Activated T-cell treated with anti-CD3 and anti-CD28 coated beads, Interleukin-2, amount 50 U/mL, for 1 hour (primary cell): ENCODE results near the gene NAA40.

Experiments
- DNase-seq: peaks from one replicate; pipeline ENCODE4 v3.0.0-alpha.2; 2020

Gene NAA40

GRCh38 chr11:63938479-63939396 is at the start of gene NAA40:
NAA40 (plus strand) TSS chr11:63939002; CDS start chr11:63939097, 95 bp downstream.
- DNase-seq = peak; percentile 90

- DNase-seq = no peak
These were observed 49.5 kb upstream of the NAA40 start for GRCh38 chr11:63889344-63889743.

GRCh38 chr11:63890368-63890767 is 48.4 kb upstream of the NAA40 start:
- no peak for DNase-seq

GRCh38 chr11:63892228-63892627 is 46.6 kb upstream of the NAA40 start:
- DNase-seq = no peak

- no peak for DNase-seq
These were observed 45.4 kb upstream of the NAA40 start for GRCh38 chr11:63893355-63893754.

GRCh38 chr11:63896071-63896470 is 42.7 kb upstream of the NAA40 start:
- DNase-seq = no peak

GRCh38 chr11:63897459-63898146 is 41.2 kb upstream of the NAA40 start:
- DNase-seq = no peak

- DNase-seq = no peak
These were observed 37.1 kb upstream of the NAA40 start for GRCh38 chr11:63901660-63902059.

GRCh38 chr11:63903884-63904283 is 34.9 kb upstream of the NAA40 start:
- DNase-seq = no peak

GRCh38 chr11:63904743-63905142 is 34.1 kb upstream of the NAA40 start:
- no peak for DNase-seq

- DNase-seq = no peak
These were observed 33.6 kb upstream of the NAA40 start for GRCh38 chr11:63905179-63905578.

GRCh38 chr11:63906087-63906486 is 32.7 kb upstream of the NAA40 start:
- no peak for DNase-seq

GRCh38 chr11:63906585-63906984 is 32.2 kb upstream of the NAA40 start:
- DNase-seq = peak; percentile 66

GRCh38 chr11:63907063-63907462 is 31.7 kb upstream of the NAA40 start:
- DNase-seq = no peak

GRCh38 chr11:63907808-63908530 is 30.8 kb upstream of the NAA40 start:
- DNase-seq = no peak

- no peak for DNase-seq
These were observed 30.0 kb upstream of the NAA40 start for GRCh38 chr11:63908631-63909401.

GRCh38 chr11:63909591-63910506 is 29.0 kb upstream of the NAA40 start:
- no peak for DNase-seq

GRCh38 chr11:63910675-63911074 is 28.1 kb upstream of the NAA40 start:
- DNase-seq = no peak

GRCh38 chr11:63911440-63911839 is 27.4 kb upstream of the NAA40 start:
- DNase-seq = no peak

GRCh38 chr11:63911876-63912275 is 26.9 kb upstream of the NAA40 start:
- no peak for DNase-seq

GRCh38 chr11:63912678-63913077 is 26.1 kb upstream of the NAA40 start:
- no peak for DNase-seq
